Measurements from ENCODE around the gene ELK3.

DNA sequence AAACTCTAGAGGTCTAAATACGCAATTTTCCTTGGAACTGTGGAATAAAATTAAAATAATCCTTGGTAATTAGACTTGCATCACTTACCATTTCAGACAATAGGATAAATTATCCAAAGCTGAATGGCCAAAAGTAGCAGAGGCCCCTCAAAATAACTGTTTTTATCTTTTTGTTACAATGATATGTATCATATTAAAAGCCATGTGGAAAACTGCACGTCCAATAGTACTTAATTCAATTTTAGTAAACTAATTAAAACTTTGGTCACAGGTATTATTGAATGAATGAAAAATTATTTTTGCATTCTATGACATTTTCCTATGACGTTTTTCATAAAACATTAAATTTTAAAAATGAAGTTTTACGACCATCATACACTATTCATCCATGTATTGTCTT, 107.6 kb downstream of the ELK3 start:
- TF ChIP-seq, protein P1, sequence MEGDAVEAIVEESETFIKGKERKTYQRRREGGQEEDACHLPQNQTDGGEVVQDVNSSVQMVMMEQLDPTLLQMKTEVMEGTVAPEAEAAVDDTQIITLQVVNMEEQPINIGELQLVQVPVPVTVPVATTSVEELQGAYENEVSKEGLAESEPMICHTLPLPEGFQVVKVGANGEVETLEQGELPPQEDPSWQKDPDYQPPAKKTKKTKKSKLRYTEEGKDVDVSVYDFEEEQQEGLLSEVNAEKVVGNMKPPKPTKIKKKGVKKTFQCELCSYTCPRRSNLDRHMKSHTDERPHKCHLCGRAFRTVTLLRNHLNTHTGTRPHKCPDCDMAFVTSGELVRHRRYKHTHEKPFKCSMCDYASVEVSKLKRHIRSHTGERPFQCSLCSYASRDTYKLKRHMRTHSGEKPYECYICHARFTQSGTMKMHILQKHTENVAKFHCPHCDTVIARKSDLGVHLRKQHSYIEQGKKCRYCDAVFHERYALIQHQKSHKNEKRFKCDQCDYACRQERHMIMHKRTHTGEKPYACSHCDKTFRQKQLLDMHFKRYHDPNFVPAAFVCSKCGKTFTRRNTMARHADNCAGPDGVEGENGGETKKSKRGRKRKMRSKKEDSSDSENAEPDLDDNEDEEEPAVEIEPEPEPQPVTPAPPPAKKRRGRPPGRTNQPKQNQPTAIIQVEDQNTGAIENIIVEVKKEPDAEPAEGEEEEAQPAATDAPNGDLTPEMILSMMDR (IDR thresholded peaks at IDR 0.05 in 8 of 11, conservative IDR thresholded peaks at IDR 0.05 in 3 of 11) = no peak
- no peak for TF ChIP-seq POLR2AphosphoS5 (IDR thresholded peaks at IDR 0.05)

Measured in spleen (tissue), 7 donors.